ENCODE measurements around the gene ARHGAP9.

The ARHGAP9 gene

GRCh38 chr12:57471661-57472060, 8.0 kb downstream of the ARHGAP9 start:
- no peak for DNase-seq

DNA sequence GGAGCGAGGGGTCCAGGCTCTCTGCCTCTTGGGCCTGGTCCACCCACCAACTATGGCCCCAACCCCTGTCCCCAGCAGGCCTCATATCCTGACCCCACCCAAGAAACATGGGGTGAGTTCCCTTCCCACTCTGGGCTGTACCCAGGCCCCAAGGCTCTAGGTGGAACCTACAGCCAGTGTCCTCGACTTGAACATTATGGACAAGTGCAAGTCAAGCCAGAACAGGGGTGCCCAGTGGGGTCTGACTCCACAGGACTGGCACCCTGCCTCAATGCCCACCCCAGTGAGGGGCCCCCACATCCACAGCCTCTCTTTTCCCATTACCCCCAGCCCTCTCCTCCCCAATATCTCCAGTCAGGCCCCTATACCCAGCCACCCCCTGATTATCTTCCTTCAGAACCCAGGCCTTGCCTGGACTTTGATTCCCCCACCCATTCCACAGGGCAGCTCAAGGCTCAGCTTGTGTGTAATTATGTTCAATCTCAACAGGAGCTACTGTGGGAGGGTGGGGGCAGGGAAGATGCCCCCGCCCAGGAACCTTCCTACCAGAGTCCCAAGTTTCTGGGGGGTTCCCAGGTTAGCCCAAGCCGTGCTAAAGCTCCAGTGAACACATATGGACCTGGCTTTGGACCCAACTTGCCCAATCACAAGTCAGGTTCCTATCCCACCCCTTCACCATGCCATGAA, 8.6 kb downstream of the ARHGAP9 start:
- no peak for DNase-seq

DNA sequence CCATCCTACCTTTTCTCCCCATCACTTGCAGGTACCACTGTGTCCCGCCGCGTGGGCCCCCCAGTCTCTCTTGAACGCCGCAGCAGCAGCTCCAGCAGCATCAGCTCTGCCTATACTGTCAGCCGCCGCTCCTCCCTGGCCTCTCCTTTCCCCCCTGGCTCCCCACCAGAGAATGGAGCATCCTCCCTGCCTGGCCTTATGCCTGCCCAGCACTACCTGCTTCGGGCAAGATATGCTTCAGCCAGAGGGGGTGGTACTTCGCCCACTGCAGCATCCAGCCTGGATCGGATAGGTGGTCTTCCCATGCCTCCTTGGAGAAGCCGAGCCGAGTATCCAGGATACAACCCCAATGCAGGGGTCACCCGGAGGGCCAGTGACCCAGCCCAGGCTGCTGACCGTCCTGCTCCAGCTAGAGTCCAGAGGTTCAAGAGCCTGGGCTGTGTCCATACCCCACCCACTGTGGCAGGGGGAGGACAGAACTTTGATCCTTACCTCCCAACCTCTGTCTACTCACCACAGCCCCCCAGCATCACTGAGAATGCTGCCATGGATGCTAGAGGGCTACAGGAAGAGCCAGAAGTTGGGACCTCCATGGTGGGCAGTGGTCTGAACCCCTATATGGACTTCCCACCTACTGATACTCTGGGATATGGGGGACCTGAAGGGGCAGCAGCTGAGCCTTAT, 9.2 kb downstream of the ARHGAP9 start:
- no peak for DNase-seq

DNA sequence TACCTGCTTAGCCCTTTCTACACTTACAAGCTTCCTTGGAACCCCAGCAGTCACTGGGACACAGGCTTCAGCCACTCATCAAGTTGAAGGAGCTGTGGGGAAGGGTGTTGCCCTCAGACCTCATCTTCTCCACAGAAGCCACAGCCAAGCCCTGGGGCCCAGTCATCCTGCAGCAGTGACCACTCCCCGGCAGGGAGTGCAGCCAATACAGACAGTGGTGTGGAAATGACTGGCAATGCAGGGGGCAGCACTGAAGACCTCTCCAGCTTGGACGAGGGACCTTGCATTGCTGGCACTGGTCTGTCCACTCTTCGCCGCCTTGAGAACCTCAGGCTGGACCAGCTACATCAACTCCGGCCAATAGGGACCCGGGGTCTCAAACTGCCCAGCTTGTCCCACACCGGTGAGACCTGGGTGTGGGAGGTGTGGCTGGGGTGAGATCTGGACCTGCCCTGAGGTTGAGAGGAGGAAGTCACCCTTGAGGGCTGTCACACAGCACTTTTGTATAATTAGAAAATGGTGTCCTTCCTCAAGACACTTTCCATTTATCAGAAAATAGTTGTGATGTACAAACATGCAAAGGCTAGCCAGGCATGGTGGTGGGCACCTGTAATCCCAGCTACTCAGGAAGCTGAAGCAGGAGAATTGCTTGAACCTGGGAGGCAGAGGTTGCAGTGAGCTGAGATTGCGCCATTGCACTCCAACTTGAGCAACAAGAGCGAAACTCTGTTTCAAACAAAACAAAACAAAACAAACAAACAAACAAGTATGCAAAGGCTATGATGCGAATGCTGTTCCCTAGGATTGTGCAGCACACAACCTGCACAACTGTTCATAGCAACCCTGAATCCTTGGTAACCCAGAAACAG, 10.1 kb downstream of the ARHGAP9 start:
- no peak for DNase-seq

- DNase-seq: no peak
These were observed 11.8 kb downstream of the ARHGAP9 start for GRCh38 chr12:57467915-57468314.

GRCh38 chr12:57467212-57467874, 12.3 kb downstream of the ARHGAP9 start:
- no peak for DNase-seq

- DNase-seq: no peak
These were observed 13.7 kb downstream of the ARHGAP9 start for GRCh38 chr12:57465747-57466505.

- DNase-seq: no peak
These were observed 14.5 kb downstream of the ARHGAP9 start for GRCh38 chr12:57465030-57465746.

- DNase-seq: no peak
These were observed 15.1 kb downstream of the ARHGAP9 start for GRCh38 chr12:57464569-57464968.

- no peak for DNase-seq
These were observed 16.8 kb downstream of the ARHGAP9 start for GRCh38 chr12:57462912-57463253.

DNA sequence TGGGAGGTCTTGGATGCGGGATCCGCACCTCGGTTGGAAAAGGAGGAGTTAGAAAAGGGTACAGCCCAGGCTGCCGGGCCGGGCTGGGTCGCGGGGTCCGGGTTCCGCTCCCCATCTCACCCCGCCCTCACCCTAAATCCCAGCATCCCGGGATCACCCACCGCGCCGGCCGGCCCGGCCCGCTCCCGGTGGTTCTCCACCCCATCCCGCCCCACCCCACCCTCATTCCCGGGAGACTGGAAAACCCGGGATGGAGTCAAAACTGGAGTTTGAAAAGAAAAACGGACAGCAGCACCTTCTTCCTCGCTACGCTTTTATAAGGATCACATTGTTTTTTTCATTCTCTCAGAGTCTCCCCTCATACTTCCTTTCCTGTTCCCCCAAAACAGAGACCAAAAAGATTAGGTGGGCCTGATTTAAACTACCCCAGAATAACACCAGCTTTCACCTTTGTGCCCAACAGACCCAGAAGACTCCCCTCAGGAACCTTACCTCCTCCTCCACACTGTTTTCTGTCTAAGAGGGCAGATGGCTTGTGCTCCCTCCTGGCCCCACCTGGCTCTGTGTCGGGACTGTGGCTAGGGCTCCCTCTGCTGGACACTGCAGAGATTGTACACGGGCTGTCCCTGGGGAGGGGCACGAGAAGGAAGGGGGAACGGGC, 17.3 kb downstream of the ARHGAP9 start:
- peak; percentile 82 for DNase-seq

- no peak for DNase-seq
These were observed 17.8 kb downstream of the ARHGAP9 start for GRCh38 chr12:57461917-57462250.

DNA sequence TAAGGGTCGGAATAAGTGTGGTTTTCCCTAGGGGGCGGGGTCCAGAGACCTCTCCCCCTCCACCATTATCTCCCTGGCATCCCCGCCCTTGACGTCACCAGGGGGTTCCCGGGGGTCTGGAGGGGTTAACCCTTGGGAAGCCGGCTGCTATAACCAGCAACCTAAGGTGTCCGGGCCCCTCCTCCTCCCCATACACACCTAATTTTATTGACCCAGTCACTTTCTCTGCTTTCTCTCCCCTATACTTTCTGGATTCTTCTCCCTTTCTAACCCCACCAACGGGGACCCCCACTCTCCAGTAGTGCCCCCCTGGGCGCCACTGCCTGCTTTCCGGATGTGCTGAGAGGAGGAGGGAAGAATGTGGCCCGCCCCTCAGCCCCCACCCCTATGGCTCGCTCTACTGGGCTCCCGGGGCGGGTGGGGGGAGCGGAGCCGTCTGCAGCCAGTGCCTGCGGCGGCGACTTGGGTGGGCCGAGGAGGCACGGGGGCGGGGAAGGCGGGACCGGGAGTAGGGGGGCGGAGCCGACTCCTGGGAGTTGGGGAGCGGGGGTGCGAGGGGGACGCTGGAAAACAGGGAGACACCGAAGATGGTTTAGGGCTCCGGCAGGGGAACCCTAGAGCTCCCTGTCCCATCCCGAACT, 18.3 kb downstream of the ARHGAP9 start:
- no peak for DNase-seq

GRCh38 chr12:57460841-57461275, 18.8 kb downstream of the ARHGAP9 start:
- DNase-seq: no peak

DNA sequence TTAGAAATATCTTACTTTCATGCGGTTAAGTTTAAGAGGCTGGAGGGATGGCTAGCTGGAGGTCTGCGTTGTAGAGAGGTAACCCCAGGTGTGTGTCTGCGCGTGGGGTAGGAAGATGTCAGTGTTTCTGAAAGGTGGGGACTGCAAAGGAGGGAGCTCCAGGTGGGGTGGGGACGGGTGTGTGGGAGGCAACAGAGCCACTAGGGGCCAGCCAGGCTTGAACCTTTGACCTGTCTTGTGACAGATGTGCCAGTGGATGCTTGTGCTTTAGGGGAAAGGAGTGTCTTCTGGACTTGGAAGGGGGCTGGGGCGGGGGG, 19.2 kb downstream of the ARHGAP9 start:
- no peak for DNase-seq

GRCh38 chr12:57459750-57460467, 19.8 kb downstream of the ARHGAP9 start, which contains the start of gene GLI1:
Gene GLI1 (plus strand): TSS chr12:57459785. CDS start chr12:57463692, 3,907 bp downstream.
- DNase-seq: no peak

DNA sequence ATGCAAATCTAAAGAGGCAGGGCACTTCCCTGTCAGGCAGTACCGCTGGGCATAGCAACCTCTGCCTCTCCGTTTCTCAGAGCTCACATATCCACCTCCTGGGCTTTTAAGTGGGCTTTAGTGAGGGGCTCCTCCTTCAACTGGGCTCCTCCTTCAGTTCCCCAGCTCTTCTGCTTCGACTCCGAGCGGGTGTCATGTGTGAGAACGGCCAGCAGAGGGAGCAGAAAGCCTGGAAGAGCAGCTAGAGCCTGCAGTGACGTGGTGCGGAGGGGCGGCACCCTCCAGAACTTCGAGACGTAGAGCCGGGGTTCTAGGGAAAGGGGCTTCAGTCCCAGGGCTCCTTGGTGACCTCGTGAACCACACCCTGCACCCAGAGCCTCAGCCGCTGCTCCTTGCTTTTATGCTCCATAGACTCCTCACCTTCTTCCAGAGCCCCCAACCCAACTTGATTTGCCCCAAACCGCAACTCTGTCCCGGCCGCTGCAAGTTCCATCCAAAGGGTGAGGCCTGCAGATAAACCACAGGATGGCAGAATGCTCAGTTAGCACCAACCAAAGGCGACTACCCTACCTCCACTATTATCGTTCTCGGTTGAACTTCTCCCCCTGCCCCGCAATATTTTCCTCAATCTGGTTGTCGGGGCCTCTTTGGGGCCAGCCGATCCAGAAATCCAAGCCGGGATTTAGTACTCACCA, 20.5 kb downstream of the ARHGAP9 start:
- peak; percentile 90 for DNase-seq

GRCh38 chr12:57458665-57459054, 21.0 kb downstream of the ARHGAP9 start:
- DNase-seq: no peak

DNA sequence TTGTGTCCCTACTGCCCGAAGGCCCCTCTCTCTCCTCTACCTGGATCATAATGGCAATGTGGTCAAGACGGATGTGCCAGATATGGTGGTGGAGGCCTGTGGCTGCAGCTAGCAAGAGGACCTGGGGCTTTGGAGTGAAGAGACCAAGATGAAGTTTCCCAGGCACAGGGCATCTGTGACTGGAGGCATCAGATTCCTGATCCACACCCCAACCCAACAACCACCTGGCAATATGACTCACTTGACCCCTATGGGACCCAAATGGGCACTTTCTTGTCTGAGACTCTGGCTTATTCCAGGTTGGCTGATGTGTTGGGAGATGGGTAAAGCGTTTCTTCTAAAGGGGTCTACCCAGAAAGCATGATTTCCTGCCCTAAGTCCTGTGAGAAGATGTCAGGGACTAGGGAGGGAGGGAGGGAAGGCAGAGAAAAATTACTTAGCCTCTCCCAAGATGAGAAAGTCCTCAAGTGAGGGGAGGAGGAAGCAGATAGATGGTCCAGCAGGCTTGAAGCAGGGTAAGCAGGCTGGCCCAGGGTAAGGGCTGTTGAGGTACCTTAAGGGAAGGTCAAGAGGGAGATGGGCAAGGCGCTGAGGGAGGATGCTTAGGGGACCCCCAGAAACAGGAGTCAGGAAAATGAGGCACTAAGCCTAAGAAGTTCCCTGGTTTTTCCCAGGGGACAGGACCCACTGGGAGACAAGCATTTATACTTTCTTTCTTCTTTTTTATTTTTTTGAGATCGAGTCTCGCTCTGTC, 22.8 kb downstream of the ARHGAP9 start:
- no peak for DNase-seq
